ENCODE data around the gene SLC47A2.

Gene SLC47A2

DNA sequence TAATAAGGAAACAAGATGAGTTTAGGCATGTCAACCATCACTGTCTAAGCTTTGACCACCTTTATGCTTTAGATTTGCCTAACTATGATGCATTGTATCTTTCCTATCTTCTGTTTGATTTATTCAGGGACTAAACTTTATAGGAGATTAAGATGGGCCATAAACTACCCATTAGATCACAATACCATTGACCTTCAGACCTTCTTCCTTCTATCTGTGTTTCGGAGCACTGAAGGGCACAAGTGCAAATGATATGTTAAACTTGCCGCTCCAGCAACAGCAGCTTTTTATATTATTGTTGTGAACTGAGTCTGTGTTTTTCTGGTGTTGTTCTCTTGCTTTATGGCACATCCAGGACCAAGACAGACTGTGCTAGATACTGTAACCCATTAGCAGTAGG, 84.5 kb downstream of the SLC47A2 start:
- DNase-seq = no peak

GRCh38 chr17:19630661-19631060, 85.7 kb downstream of the SLC47A2 start:
- DNase-seq = no peak

DNA sequence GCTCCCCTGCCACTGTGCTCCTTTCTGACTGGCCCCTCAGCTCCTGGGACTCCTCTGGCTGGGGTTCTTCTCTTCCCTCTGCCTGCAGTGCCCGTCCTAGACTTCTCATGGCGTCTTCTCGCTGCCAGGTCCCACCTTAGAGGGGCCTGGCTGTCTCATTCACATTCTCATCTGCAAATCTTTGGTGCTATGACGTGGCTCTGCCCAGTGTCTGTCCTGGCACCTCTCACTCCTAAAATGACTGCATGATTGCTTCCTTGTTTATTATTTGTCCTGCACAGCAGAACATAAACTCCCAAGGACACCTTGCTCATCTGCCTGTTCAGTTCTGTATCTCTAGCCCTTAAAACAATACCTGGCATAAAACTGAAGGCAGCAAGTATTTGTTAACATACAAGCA, 86.3 kb downstream of the SLC47A2 start:
- no peak for DNase-seq

DNA sequence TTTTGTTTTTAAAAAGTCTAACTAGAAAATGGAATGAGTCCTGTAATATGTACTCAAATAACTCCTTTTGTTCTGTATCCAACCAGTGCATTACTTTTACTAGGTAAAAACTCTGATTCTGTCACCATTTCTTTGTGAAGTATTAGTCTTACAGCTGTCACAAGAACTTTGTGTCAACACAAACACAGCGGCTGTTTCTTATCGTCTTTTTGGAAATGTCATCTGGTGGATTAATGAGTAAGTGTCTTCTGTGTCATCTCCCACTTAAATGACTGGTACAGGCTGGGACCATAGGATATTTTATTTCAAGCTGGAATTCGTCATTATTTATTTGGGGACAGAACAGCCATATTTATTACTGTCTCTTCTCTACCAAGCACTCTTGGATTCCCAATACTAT, 86.9 kb downstream of the SLC47A2 start:
- DNase-seq = no peak
